GM04504 (cell line): ENCODE measurements around the gene TRAPPC4.

Source experiments
- DNase-seq: peaks from one replicate; pipeline ENCODE4 v3.0.0-alpha.2; 2012; ENCODE audit warnings: low read depth

TRAPPC4 gene

GRCh38 chr11:119067371-119068222 is 49.0 kb downstream of the TRAPPC4 start, which contains the start of gene VPS11:
Gene VPS11, plus strand, starts transcription at chr11:119067818. Its CDS starts 6 bp downstream, at chr11:119067824.
- peak; percentile 92 for DNase-seq
